Measurements from ENCODE around the gene KRT20. TPM values are rescaled to one million over a fixed set of nuclear protein-coding genes. Genes with fewer than 3 reads are reported as not detected.

Gene KRT20
- total RNA-seq, 5 donors from 2014 or later (not counting 1 experiment from before 2014, with no cell fraction given): 0.47 TPM; not detected in 4

- H3K4me3 Mint-ChIP-seq: no peak overlapping the region
- H3K36me3 Mint-ChIP-seq: no peaks in the 10 kb centered on the region
- DNase-seq (no peak), ATAC-seq (replicated peaks in 1 of 4) (no peak)
- CTCF ChIA-PET: no interaction called here
- H3K9me3 Mint-ChIP-seq: no peaks in the 10 kb centered on the region
- POLR2A ChIA-PET: interaction anchor here in 1 of 2 donors (0.7 kb wide), 1 partner anchor 32 kb away, joined by 7 read pairs; no protein-coding TSS in a partner anchor
- Histone ChIP-seq H3K27me3 (replicated peaks in 1 of 2; ENCODE audit: control insufficient read depth in 2 of 2, extremely low read depth in 1 of 2, insufficient read depth in 2 of 2, low read length in 1 of 2) (peaks cover 2 to 7% of the 10 kb centered on the region in 2 experiments), H3K9me3 (no peaks in the 10 kb centered on the region), H3K4me3 (ENCODE audit: control insufficient read depth in 1 of 2, extremely low read depth in 1 of 2, low read length in 1 of 2) (no peak overlapping the region), H3K4me1 (ENCODE audit: control insufficient read depth in 1 of 2, extremely low read depth in 1 of 2, insufficient read depth in 2 of 2, low read length in 2 of 2) (no peaks in the 10 kb centered on the region), H3K27ac (ENCODE audit: low read length) (no peak overlapping the region), H3K36me3 (ENCODE audit: control insufficient read depth in 2 of 2, extremely low read depth in 1 of 2, insufficient read depth in 1 of 2, low read length in 1 of 2) (no peaks in the 10 kb centered on the region)
- no peaks in the 10 kb centered on the region for H3K4me1 Mint-ChIP-seq
- no peak overlapping the region for H3K27ac Mint-ChIP-seq
- H3K27me3 Mint-ChIP-seq: peaks cover 38 to 40% of the 10 kb centered on the region in 2 donors
- no CpG with 5 or more reads among the region's 3 CpGs for WGBS (ENCODE audit: insufficient coverage)
These were observed 43.8 kb downstream of the KRT20 start for GRCh38 chr17:40841246-40841645.

- WGBS (ENCODE audit: insufficient coverage): 63% methylated on average over 1 of the region's 3 CpGs
- H3K9me3 ChIP-seq: no peaks in the 10 kb centered on the region
- DNase-seq: no peak
- Mint-ChIP-seq H3K27me3 (peaks cover 19 to 22% of the 10 kb centered on the region in 2 donors), H3K9me3 (no peaks in the 10 kb centered on the region), H3K36me3 (peaks cover 8% of the 10 kb centered on the region), H3K4me1 (no peaks in the 10 kb centered on the region), H3K27ac (no peak overlapping the region), H3K4me3 (no peak overlapping the region)
- peaks cover 2 to 4% of the 10 kb centered on the region in 2 experiments for H3K27me3 ChIP-seq (replicated peaks in 1 of 2; ENCODE audit: control insufficient read depth in 2 of 2, extremely low read depth in 1 of 2, insufficient read depth in 2 of 2, low read length in 1 of 2)
- no peak for ATAC-seq (replicated peaks in 1 of 4)
- H3K36me3 ChIP-seq (ENCODE audit: control insufficient read depth in 2 of 2, extremely low read depth in 1 of 2, insufficient read depth in 1 of 2, low read length in 1 of 2): peaks cover 0 to 6% of the 10 kb centered on the region in 2 donors
- CTCF ChIA-PET: no interaction called here
- H3K4me1 ChIP-seq (ENCODE audit: control insufficient read depth in 1 of 2, extremely low read depth in 1 of 2, insufficient read depth in 2 of 2, low read length in 2 of 2): no peaks in the 10 kb centered on the region
- no peak overlapping the region for H3K4me3 ChIP-seq (ENCODE audit: control insufficient read depth in 1 of 2, extremely low read depth in 1 of 2, low read length in 1 of 2)
- H3K27ac ChIP-seq (ENCODE audit: low read length): no peak overlapping the region
- POLR2A ChIA-PET: no interaction called here
These were observed 45.8 kb downstream of the KRT20 start for GRCh38 chr17:40839194-40839593.

GRCh38 chr17:40836020-40836419 lies 49.0 kb downstream of the KRT20 start:
- ChIA-PET POLR2A (no interaction called here), CTCF (no interaction called here)
- Mint-ChIP-seq H3K4me3 (no peak overlapping the region), H3K36me3 (peaks cover 11% of the 10 kb centered on the region), H3K9me3 (no peaks in the 10 kb centered on the region), H3K4me1 (no peaks in the 10 kb centered on the region), H3K27ac (no peak overlapping the region), H3K27me3 (peaks cover 3 to 8% of the 10 kb centered on the region in 2 donors)
- WGBS (ENCODE audit: insufficient coverage): no CpG with 5 or more reads among the region's 4 CpGs
- Histone ChIP-seq H3K9me3 (no peaks in the 10 kb centered on the region), H3K27me3 (replicated peaks in 1 of 2; ENCODE audit: control insufficient read depth in 2 of 2, extremely low read depth in 1 of 2, insufficient read depth in 2 of 2, low read length in 1 of 2) (no peaks in the 10 kb centered on the region), H3K4me1 (ENCODE audit: control insufficient read depth in 1 of 2, extremely low read depth in 1 of 2, insufficient read depth in 2 of 2, low read length in 2 of 2) (no peaks in the 10 kb centered on the region), H3K36me3 (ENCODE audit: control insufficient read depth in 2 of 2, extremely low read depth in 1 of 2, insufficient read depth in 1 of 2, low read length in 1 of 2) (peaks cover 0 to 6% of the 10 kb centered on the region in 2 donors), H3K27ac (ENCODE audit: low read length) (no peak overlapping the region), H3K4me3 (ENCODE audit: control insufficient read depth in 1 of 2, extremely low read depth in 1 of 2, low read length in 1 of 2) (no peak overlapping the region)
- DNase-seq (no peak), ATAC-seq (replicated peaks in 1 of 4) (no peak)

GRCh38 chr17:40833882-40834281 lies 51.2 kb downstream of the KRT20 start:
- no peak overlapping the region for H3K27ac Mint-ChIP-seq
- Histone ChIP-seq H3K4me3 (ENCODE audit: control insufficient read depth in 1 of 2, extremely low read depth in 1 of 2, low read length in 1 of 2) (no peak overlapping the region), H3K27ac (ENCODE audit: low read length) (no peak overlapping the region), H3K27me3 (replicated peaks in 1 of 2; ENCODE audit: control insufficient read depth in 2 of 2, extremely low read depth in 1 of 2, insufficient read depth in 2 of 2, low read length in 1 of 2) (no peaks in the 10 kb centered on the region), H3K4me1 (ENCODE audit: control insufficient read depth in 1 of 2, extremely low read depth in 1 of 2, insufficient read depth in 2 of 2, low read length in 2 of 2) (no peaks in the 10 kb centered on the region), H3K36me3 (ENCODE audit: control insufficient read depth in 2 of 2, extremely low read depth in 1 of 2, insufficient read depth in 1 of 2, low read length in 1 of 2) (peaks cover 0 to 6% of the 10 kb centered on the region in 2 donors), H3K9me3 (no peaks in the 10 kb centered on the region)
- CTCF ChIA-PET: interaction anchor here in 1 of 2 donors (1.0 kb wide), 1 partner anchor 832 kb away, joined by 4 read pairs; no protein-coding TSS in a partner anchor
- no peaks in the 10 kb centered on the region for H3K4me1 Mint-ChIP-seq
- peaks cover 0 to 5% (median 0%) of the 10 kb centered on the region in 3 donors for H3K9me3 Mint-ChIP-seq
- DNase-seq (no peak), ATAC-seq (replicated peaks in 1 of 4) (no peak)
- H3K27me3 Mint-ChIP-seq: no peaks in the 10 kb centered on the region
- POLR2A ChIA-PET: no interaction called here
- H3K36me3 Mint-ChIP-seq: peaks cover 20% of the 10 kb centered on the region
- H3K4me3 Mint-ChIP-seq: no peak overlapping the region

GRCh38 chr17:40832840-40833239 lies 52.2 kb downstream of the KRT20 start:
- Histone ChIP-seq H3K4me1 (ENCODE audit: control insufficient read depth in 1 of 2, extremely low read depth in 1 of 2, insufficient read depth in 2 of 2, low read length in 2 of 2) (no peaks in the 10 kb centered on the region), H3K4me3 (ENCODE audit: control insufficient read depth in 1 of 2, extremely low read depth in 1 of 2, low read length in 1 of 2) (no peak overlapping the region), H3K27me3 (replicated peaks in 1 of 2; ENCODE audit: control insufficient read depth in 2 of 2, extremely low read depth in 1 of 2, insufficient read depth in 2 of 2, low read length in 1 of 2) (no peaks in the 10 kb centered on the region), H3K36me3 (ENCODE audit: control insufficient read depth in 2 of 2, extremely low read depth in 1 of 2, insufficient read depth in 1 of 2, low read length in 1 of 2) (peaks cover 0 to 6% of the 10 kb centered on the region in 2 donors), H3K9me3 (no peaks in the 10 kb centered on the region), H3K27ac (ENCODE audit: low read length) (no peak overlapping the region)
- H3K36me3 Mint-ChIP-seq: peaks cover 22% of the 10 kb centered on the region
- no peaks in the 10 kb centered on the region for H3K27me3 Mint-ChIP-seq
- ChIA-PET POLR2A (no interaction called here), CTCF (interaction anchor here in 1 of 2 donors (1.0 kb wide), 1 partner anchor 833 kb away, joined by 4 read pairs; no protein-coding TSS in a partner anchor)
- WGBS (ENCODE audit: insufficient coverage): no CpG with 5 or more reads among the region's 3 CpGs
- H3K27ac Mint-ChIP-seq: no peak overlapping the region
- peaks cover 0 to 5% (median 0%) of the 10 kb centered on the region in 3 donors for H3K9me3 Mint-ChIP-seq
- H3K4me3 Mint-ChIP-seq: no peak overlapping the region
- peaks cover 1 to 3% (median 3%) of the 10 kb centered on the region in 3 donors for H3K4me1 Mint-ChIP-seq
- no peak for DNase-seq
- no peak for ATAC-seq (replicated peaks in 1 of 4)

- H3K4me1 Mint-ChIP-seq: peaks cover 4 to 10% (median 6%) of the 10 kb centered on the region in 3 donors
- Histone ChIP-seq H3K9me3 (no peaks in the 10 kb centered on the region), H3K4me1 (ENCODE audit: control insufficient read depth in 1 of 2, extremely low read depth in 1 of 2, insufficient read depth in 2 of 2, low read length in 2 of 2) (no peaks in the 10 kb centered on the region), H3K4me3 (ENCODE audit: control insufficient read depth in 1 of 2, extremely low read depth in 1 of 2, low read length in 1 of 2) (no peak overlapping the region), H3K27me3 (replicated peaks in 1 of 2; ENCODE audit: control insufficient read depth in 2 of 2, extremely low read depth in 1 of 2, insufficient read depth in 2 of 2, low read length in 1 of 2) (no peaks in the 10 kb centered on the region), H3K36me3 (ENCODE audit: control insufficient read depth in 2 of 2, extremely low read depth in 1 of 2, insufficient read depth in 1 of 2, low read length in 1 of 2) (peaks cover 0 to 6% of the 10 kb centered on the region in 2 donors), H3K27ac (ENCODE audit: low read length) (no peak overlapping the region)
- H3K36me3 Mint-ChIP-seq: peaks cover 33% of the 10 kb centered on the region
- ATAC-seq (replicated peaks in 1 of 4) (no peak), DNase-seq (no peak)
- POLR2A ChIA-PET: no interaction called here
- CTCF ChIA-PET: no interaction called here
- no peak overlapping the region for H3K4me3 Mint-ChIP-seq
- no peak overlapping the region for H3K27ac Mint-ChIP-seq
- H3K27me3 Mint-ChIP-seq: peaks cover 0 to 4% of the 10 kb centered on the region in 2 donors
- WGBS (ENCODE audit: insufficient coverage): 100% methylated on average over 1 of the region's 2 CpGs
- H3K9me3 Mint-ChIP-seq: peaks cover 0 to 5% (median 0%) of the 10 kb centered on the region in 3 donors
These were observed 54.8 kb downstream of the KRT20 start for GRCh38 chr17:40830085-40830776.
